NCI-H187 (cell line): ENCODE measurements around the gene TRAP1.
"Not testable (repeated sequence)": the region's sequence is repeated elsewhere in the genome, so short reads cannot be mapped to it uniquely, and the experiment has no call there.

Experiments used
- DNase-seq, 2 experiments: peaks; one replicate each; lab custom pipeline; 2025; lab: John Stamatoyannopoulos, UW

Gene TRAP1

GRCh38 chr16:3673201-3673600 lies 44.1 kb downstream of the TRAP1 start:
- no peak for DNase-seq

GRCh38 chr16:3672571-3673041 lies 44.7 kb downstream of the TRAP1 start:
- DNase-seq = no peak

GRCh38 chr16:3671424-3671823 lies 45.9 kb downstream of the TRAP1 start:
- DNase-seq = no peak

GRCh38 chr16:3670711-3671110 lies 46.6 kb downstream of the TRAP1 start:
- DNase-seq = no peak

- no peak for DNase-seq
Measured at GRCh38 chr16:3669082-3669481, 48.2 kb downstream of the TRAP1 start.

- no peak for DNase-seq
Measured at GRCh38 chr16:3668626-3669025, 48.7 kb downstream of the TRAP1 start.

GRCh38 chr16:3665508-3665907 lies 51.8 kb downstream of the TRAP1 start:
- DNase-seq = no peak

- DNase-seq = no peak
Measured at GRCh38 chr16:3664187-3664896, 53.0 kb downstream of the TRAP1 start.

- DNase-seq = no peak
Measured at GRCh38 chr16:3662601-3663000, 54.7 kb downstream of the TRAP1 start.

GRCh38 chr16:3661922-3662321 lies 55.4 kb downstream of the TRAP1 start:
- no peak for DNase-seq

- no peak for DNase-seq
Measured at GRCh38 chr16:3661311-3661710, 56.0 kb downstream of the TRAP1 start.

GRCh38 chr16:3659251-3659650 lies 58.1 kb downstream of the TRAP1 start:
- DNase-seq = no peak

- DNase-seq = no peak
Measured at GRCh38 chr16:3656491-3657468, 60.5 kb downstream of the TRAP1 start.

GRCh38 chr16:3656160-3656490 lies 61.2 kb downstream of the TRAP1 start:
- DNase-seq = not testable (repeated sequence)

- DNase-seq = no peak
Measured at GRCh38 chr16:3655396-3656159, 61.7 kb downstream of the TRAP1 start.

- DNase-seq = no peak
Measured at GRCh38 chr16:3655030-3655395, 62.3 kb downstream of the TRAP1 start.

GRCh38 chr16:3654249-3654991 lies 62.9 kb downstream of the TRAP1 start, which contains the start of gene DNASE1:
Gene DNASE1, plus strand, starts transcription at chr16:3654691. Its CDS starts 683 bp downstream, at chr16:3655374.
- DNase-seq = no peak

- no peak for DNase-seq
Measured at GRCh38 chr16:3652373-3653195, 64.7 kb downstream of the TRAP1 start.

GRCh38 chr16:3651461-3652372 lies 65.6 kb downstream of the TRAP1 start:
- no peak for DNase-seq
